Astrocyte of the cerebellum (primary cell): ENCODE data around the gene DIAPH2.

Experiments
- DNase-seq: peaks from one replicate; pipeline ENCODE4 v3.0.0-alpha.2; 2011; ENCODE audit warnings: low read depth
- H3K4me3 ChIP-seq: 2 replicates; pipeline ENCODE4 v1.5.1; 2011; ENCODE audit warnings: mild to moderate bottlenecking, low read depth, low read length, moderate library complexity
- in situ Hi-C: cut with HindIII; loops from 2 replicates; pipeline ENCODE4 v1.10.0; 2017; ENCODE audit warnings: low sequenced_read_pairs
- TF ChIP-seq, protein P1 (sequence below): IDR thresholded peaks from 2 replicates; pipeline ENCODE4 v1.5.1; 2012; ENCODE audit warnings: low read length, low read depth, moderate library complexity, mild to moderate bottlenecking; ENCODE audit errors: missing control alignments

Gene DIAPH2

DNA sequence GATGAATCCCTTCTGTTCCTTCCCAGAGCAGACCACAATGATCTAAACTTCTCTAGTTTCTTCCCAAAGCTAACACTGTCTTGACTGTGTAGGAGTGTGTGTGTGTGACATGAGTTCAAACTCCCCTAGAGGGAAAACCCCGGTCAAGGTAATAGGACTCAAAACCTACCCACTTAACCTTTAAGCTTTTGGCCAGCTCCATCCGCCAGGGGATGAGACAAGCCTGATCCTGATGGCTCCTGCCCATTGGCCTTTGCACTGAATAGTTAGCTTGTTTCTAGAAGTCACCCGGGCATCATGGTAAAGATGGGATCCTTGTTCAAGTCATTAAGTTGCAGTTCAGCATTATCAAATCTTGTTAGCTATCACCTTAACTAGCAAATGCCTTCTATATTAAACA is 937.5 kb downstream of the DIAPH2 start:
- TF ChIP-seq, protein P1, sequence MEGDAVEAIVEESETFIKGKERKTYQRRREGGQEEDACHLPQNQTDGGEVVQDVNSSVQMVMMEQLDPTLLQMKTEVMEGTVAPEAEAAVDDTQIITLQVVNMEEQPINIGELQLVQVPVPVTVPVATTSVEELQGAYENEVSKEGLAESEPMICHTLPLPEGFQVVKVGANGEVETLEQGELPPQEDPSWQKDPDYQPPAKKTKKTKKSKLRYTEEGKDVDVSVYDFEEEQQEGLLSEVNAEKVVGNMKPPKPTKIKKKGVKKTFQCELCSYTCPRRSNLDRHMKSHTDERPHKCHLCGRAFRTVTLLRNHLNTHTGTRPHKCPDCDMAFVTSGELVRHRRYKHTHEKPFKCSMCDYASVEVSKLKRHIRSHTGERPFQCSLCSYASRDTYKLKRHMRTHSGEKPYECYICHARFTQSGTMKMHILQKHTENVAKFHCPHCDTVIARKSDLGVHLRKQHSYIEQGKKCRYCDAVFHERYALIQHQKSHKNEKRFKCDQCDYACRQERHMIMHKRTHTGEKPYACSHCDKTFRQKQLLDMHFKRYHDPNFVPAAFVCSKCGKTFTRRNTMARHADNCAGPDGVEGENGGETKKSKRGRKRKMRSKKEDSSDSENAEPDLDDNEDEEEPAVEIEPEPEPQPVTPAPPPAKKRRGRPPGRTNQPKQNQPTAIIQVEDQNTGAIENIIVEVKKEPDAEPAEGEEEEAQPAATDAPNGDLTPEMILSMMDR: no peak
- DNase-seq: no peak
- in situ Hi-C loops: no loop called here
- no peak overlapping the region for H3K4me3 ChIP-seq

DNA sequence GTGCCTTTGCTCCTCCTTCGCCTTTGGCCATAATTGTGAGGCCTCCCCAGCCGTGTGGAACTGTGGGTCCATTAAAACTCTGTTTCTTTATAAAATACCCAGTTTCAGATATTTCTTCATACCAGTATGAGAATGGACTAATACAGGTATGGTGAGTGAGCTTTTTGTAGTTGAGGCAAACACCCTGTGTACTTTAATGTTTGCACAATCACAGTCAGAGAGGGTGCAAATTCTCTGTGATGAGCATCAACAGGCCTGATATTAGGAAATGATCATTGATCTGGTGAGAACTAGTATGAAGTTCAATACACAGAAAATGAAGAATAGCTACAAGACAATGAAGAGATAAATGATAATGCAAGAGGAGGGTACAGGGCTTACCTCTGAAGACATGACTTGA is 943.7 kb downstream of the DIAPH2 start:
- no peak overlapping the region for H3K4me3 ChIP-seq
- TF ChIP-seq, protein P1: no peak
- no peak for DNase-seq
- in situ Hi-C loops: no loop called here

- DNase-seq: no peak
Observed at GRCh38 chrX:97628807-97629596, 944.4 kb downstream of the DIAPH2 start.

DNA sequence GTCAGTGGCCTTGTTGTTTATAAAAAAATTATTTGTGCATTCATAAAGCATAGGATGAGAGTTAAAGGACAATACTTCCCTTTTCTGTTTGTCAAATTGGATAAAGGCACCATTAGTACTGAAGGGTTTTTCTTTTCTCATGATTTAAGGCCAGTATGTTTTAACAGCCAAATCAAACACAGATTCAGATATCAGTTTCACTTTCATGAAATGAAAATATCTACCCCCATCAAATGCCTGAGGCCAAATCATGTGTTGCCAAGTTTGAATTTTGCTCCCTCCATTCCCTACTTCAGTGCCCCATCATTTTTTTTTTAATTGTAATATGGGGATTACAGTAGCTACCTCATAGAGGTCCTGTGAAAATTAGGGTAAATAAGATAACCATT is 944.9 kb downstream of the DIAPH2 start:
- TF ChIP-seq, protein P1: no peak
- in situ Hi-C loops: no loop called here
- H3K4me3 ChIP-seq: no peak overlapping the region
- no peak for DNase-seq

More at GRCh38 chrX:97628807-97629596, 944.4 kb downstream of the DIAPH2 start:
- no peak overlapping the region for H3K4me3 ChIP-seq
- in situ Hi-C loops: no loop called here
- TF ChIP-seq, protein P1: no peak

GRCh38 chrX:97633798-97634197 is 949.2 kb downstream of the DIAPH2 start:
- in situ Hi-C loops: no loop called here
- no peak for DNase-seq
- no peak overlapping the region for H3K4me3 ChIP-seq
- TF ChIP-seq, protein P1: no peak

DNA sequence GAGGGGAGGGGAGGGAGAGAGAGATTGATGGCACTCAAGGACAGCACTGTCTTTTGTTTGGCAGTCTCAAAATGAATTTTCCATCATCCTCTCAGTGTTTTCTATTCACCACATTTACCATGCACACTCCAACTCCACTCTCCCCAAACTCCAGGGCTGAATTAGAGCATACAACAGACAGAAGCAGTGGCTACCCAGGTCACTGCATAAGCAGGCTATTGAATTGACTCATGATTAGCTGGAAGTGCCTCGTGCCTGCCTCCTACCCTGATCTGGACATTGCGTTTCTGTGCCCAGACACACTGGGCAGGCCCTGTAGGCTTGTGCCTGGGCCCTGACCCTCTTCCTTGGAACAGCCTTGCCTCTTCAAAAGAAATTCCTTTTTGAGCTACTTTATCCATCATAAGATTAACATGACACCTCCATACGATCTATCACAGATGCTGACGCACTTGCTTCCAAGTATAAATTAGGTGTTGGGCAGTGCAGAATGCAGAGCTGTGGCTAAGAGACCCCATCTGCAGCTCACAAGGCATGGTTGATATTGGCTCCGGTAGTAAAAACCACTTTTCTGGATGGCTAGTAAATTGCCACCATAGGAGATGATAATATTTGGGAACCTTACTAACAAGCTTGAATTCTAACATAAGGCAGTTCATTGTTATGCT is 952.0 kb downstream of the DIAPH2 start:
- DNase-seq: no peak
- H3K4me3 ChIP-seq: no peak overlapping the region
- TF ChIP-seq, protein P1: no peak
- in situ Hi-C loops: no loop called here
